SHP77 (cell line): ENCODE data around the gene PHLDA3.
"Not testable (repeated sequence)": the region's sequence is repeated elsewhere in the genome, so short reads cannot be mapped to it uniquely, and the experiment has no call there.

Source experiments
- DNase-seq, 2 experiments: peaks; one replicate each; lab custom pipeline; 2025; lab: John Stamatoyannopoulos, UW

The PHLDA3 gene

DNA sequence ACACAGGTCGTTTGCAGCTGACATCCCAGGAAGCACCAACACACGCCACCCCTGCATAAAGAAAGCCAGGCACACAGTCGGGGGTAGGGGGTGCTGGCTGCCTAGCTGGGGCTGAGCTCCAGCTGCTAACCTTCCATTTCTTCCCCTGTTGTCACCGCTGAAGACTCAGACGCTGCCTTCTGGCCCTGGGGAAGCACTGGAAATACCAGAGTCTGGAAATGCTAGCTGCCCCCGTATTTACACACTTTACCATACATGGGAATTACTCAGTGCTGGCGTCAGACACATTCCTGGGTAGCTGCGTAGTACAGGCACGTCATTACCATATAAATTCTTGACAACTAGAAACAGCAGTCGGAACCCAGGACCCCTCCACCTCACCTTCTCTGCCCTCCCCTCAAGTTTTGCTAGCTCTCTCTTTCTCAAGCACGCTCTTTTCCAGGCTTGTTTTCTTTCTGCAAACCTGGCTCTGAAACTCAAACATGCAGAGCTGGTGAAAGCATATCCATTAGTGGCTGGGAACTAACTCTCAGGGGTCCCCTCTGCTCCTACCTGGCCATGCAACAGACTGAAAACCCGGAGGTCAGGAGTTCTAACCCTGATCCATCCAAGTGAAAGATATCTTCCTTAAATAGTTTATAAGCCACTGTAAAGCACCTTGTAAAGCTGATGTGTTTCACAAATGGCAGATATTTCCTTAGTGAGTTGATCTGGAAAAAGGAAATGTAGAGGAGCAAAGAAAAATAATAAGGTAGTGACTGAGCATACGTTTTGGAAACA, 34.6 kb upstream of the PHLDA3 start:
- peak; percentile 23 to 26 for DNase-seq

DNA sequence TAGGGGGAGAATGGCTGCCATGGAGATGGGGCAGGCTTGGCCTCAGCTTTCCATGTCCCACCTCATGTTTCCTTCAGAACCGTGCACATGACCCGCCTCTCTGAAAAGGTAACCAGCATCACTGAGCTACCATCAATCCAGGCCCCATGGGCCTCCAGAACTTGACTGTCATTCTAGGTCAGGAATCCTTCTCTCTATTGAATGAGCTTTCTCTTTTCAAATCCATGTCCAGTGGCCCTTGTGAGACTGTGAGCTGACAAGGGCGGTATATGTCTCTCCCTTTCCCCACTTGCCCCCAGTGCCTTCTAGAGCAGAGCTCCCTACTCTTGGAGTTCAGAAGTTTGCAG, 33.5 kb upstream of the PHLDA3 start:
- peak in 1 of 2 experiments; percentile 35 for DNase-seq

DNA sequence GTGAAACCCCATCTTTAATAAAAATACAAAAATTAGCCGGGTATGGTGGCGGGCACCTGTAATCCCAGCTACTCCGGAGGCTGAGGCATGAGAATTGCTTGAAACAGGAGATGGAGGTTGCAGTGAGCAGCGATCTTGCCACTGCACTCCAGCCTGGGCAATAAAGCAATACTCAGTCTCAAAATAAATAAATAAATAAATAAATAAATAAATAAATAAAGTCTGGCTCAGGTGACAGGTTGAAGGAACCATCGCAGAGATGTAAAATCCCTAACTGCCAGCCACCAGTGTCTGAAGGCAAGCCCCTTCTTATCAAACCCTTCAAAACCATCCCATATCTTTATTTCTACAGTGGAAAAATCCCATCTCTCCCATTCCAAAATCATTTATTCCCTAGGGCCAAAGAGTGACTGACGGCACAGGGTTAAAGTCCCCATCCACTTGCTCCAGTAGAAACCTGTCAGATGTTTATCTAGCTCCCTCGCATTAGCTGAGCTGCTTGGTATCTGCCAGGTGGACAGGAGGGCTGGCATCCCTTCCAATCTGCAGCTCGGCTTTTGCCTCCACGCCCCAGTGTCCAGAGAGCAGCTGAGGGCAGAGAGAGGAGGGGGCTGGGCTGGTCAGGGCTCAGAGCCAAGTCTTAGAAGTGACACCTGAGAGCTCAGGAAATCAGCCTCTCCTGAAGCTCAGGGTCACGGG, 33.0 kb upstream of the PHLDA3 start:
- peak; percentile 55 to 79 for DNase-seq

DNA sequence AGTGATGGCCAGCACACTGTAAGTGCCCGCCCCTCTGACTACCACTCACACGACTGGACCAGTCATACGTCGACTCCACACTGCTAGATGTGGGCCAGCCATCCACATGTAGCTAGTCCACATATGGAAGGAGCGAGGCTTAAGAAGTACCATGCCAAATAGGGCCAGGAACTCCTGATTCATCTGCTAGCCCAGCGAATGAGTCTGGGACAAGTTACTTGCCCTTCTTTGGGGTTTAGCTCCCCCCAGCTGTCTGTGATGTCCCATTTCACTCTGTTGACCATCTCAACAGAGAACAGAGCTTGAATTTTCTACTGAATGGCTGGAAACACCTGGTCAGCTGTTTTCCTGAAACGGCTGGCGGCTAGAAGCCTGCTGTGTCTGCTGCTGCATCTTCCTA, 32.2 kb upstream of the PHLDA3 start:
- no peak for DNase-seq

DNA sequence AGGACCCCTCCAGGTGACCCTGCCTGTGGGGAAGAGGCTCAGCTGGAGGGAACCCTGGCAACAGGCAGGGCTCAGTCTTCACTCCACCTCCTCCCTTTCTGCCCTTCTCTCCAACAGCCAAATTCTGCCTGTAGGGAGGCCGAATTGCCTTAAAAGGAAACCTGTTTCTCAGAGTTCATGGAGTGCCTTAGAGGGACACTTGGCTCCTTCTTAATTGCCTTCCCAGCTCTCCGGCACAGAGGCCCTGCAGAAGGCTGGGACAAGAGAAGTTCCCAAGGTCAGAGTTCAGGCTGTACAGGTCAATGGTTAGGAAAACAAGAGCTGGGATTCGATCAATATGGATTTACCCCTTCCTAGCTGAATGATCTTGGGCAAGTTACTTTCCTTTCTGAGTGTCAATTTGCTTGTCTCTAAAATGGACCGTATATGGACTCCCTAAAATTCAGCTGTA, 31.7 kb upstream of the PHLDA3 start:
- DNase-seq = no peak

DNA sequence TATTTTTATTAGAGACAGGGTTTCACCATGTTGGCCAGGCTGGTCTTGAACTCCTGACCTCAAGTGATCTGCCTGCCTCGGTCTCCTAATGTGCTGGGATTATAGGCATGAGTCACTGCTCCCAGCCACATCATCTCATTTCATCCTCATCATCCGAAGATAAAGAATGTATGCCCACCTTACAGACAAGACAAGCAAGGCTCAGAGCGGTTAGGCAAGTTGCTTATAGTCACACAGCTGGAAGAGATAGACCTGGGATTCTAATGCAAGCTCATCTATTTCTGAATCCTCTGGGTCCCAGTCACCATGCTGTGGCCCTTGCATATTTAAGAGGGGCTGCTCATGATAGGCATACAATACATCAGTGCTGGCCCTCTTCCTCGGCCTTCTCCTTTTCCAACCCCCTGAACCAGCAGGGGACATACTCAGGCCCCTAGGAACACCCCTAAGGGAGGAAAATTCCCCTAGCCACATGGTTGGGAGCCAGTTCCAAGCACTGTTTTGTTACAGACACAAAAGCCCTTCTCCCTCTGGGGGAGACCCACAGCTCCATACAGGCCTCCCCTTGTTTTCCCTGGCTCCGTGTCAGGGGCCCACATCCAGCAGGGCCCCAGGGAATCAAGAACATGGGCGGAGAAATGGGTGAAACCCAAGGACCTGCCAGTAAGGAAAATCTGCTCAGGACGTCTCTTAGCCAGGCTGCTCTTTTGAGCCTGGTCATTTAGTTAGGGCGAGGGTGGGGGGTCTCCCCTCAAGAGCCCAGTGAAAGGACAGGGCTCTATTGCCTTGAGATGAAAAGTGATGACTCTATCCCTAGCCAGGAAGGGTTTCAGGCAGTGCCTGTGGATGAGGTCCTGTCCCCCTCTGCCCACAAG, 31.0 kb upstream of the PHLDA3 start:
- DNase-seq = no peak

DNA sequence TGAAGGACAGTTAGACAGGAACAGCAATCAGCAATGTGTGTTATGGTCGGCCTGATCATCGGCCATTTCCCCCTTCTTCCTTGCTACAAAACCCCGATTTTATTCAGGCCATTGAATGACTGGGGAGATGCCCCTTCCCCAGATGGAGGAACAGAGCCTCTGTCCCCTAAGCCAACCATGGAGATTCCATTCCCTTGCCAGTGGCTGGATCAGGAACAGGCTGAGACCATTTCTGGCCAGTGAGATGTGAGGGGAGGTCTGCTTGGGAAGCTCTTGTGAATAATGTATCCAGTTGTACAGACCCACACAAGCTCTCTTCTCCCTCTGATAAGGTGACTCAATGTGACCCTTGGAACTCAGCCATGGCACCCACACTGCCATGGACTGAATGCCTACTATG, 30.2 kb upstream of the PHLDA3 start:
- DNase-seq = no peak

DNA sequence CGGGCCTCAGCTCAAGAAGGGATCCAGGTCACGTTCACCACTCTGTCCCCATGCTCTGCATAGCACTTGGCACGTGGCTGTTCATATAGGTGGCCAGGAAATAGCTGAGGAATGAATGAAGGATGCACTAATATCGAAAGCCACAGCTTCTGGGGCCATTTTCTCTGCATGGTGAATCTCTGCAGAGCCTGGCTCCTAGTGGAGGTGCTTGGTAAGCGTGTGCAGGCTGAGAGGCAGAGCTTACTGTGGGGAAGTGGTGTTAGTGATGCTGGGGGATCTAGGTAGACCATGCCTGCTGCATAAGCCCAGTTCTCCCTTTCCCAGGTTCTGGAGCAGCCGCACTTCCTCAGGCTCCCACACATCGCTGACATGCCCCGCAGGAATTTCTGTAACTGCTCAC, 29.6 kb upstream of the PHLDA3 start:
- DNase-seq = no peak

DNA sequence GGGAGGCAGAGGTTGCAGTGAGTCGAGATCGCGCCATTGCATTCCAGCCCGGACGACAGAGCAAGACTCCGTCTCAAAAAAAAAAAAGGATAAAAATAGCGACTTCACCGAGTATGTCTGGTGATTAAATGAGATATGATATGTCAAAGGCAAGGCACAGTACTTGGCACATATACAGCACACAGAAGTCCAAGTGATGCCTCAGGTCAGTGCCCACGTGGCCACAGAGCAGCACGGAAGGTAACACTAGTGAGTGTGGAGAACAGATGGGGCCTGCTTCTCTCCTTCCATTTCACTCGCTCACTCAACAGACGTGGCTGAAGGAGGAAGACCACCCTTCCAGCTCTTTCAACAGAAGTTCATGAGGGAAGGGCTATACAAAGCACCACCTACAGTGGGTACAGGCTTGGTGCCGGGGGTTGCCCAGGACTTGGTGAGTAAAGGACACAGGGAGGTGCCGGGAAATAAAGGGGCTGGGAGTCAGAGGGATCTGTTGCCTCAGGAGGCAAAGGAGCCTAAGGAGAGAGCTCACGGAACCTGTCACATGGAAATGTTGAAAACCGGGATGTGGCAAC, 29.0 kb upstream of the PHLDA3 start:
- DNase-seq = no peak

DNA sequence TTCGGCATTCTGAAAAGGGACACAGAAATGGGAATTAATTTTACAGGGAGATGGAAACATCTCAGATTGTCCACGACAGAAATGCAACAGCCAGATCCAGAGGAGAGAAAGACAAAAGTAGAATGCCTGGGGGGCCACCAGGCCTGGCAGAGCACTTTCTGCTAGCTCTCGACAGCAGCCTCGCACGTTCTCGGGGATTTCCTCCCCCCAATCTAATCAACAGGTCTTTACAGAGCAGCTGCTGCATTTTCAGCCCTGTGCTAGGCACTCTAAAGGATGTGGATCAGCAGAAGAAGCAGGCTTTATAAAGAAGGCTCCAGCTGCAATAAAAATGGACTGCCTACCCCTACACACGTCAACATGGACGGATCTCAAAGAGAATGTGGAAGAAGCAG, 27.3 kb upstream of the PHLDA3 start:
- no peak for DNase-seq

DNA sequence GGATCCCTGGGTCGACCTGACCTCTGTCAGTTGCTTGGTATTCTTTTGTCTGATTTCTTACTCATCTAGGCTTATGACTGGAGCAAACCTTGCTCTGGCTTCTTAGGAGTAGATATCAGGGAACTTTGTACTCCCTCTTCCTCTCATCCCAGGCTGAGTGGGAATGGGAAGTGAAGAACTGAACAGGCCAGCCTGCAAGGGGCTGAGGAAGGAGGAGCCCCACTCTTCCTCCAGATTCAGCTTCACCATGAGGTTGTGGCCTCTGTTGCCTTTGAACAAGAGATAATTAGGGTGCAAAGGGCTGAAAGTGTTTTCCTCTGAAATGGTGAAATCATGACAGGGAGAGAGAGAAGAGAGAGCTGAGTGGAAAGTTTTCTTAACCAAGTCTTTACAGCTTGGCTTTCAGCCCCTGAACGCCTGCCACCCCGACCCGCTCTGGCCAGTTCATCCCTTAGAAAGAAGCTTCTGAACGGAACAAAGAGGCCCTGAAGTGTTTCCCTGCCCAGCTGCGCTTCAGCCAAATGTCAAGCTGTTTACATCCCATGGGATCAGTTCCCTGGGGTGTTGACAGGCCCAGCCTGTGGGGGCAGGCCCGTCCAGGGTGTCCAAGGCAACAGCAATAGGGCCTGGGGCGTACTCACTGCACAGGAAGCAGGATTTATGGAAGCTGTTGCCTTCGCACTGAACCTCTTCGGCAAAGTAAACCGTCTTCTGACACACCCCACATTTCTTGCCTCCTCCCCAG, 26.7 kb upstream of the PHLDA3 start:
- peak; percentile 2 to 32 for DNase-seq

DNA sequence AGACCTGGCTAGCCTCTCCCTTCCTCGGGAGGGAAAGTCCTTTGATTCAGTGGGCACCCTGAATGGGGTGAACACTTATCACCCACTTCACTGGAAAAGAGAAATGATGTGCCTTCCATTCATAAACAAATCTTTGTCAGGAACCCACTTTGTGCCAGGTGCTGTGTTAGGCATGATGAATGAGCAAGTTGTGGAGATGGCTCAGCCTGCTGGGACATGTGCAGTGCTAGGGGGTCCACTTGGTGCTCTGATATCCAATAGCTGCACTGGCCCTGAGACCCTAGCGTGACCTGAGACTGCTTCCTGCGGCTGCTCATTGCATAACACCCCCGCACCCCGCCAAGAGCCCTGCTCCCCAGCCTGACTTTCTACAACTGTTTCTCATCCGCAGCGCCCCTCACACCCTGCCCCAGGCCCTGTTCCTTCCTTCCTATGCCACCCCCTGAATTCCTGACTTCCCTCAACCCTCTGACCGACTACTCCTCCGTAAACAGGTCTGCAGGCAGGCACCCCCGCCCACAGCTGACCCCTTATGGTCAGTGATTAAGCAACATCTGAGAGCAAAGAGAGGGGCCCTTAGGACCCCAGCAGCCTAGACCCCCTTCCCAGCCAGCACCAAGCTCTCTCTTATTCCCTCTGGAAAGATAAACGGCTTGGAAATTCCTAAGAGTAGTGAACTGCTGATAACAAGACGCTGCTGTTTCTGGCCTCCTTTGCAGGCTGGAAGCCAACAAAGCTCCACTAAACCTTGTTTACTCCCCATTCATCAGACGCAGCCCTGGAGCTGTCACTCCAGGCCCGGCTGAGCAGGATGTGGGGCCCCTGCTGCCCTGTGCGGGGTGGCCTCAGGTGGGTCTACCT, 25.0 kb upstream of the PHLDA3 start:
- no peak for DNase-seq

DNA sequence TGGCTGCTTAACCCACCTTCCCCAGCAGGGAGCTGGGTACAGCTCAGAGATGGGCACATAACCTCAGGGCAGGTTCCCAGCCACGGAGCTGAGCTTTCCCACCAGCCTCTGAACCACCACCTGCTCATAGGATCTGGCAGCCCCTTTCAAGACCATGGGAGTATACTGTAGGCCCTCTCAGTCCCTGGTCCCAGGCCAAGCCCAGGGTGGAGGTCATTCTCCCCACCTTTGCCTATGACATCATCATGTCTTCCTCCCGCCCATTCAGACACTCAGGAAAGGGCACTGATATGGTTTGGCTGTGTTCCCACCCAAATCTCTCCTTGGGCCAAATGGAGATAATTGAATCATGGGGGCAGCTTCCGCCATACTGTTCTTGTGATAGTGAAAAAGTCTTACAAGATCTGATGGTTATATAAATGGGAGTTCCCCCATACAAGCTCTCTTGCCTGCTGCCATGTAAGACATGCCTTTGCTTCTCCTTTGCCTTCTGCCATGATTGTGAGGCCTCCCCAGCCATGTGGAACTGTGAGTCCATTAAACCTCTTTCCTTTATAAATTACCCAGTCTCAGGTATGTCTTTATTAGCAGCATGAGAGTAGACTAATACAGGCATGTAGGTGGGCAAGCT, 24.2 kb upstream of the PHLDA3 start:
- not testable (repeated sequence) for DNase-seq

DNA sequence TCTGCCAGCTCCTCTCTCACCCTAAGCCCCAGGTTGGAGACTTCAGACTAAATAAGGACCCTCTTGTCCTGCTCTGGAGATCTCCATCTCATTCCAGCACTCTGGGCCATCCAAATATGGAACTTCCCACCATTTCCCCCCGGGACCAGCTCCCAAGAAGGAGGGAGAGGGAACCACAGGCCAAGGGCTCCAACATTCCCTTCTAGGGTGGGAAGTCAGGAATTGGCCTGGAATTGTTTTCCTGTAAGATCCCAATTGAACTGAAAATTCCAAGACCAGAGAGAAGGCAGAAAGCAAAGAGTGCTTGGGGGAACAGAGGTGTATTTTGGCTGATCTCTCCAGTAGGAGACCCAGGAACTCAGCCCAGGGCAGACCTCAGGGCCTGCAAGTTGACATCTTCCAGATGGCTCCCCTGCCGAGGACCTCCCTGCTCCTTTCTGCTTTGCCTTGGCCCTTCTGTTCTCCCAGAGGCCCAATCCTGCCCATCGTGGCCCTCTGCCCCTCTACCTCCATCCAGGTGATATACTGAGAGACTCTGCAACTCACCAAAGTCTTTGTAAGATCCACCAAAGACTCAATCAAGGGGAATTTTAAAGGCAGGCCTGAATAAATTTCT, 23.0 kb upstream of the PHLDA3 start:
- no peak for DNase-seq

DNA sequence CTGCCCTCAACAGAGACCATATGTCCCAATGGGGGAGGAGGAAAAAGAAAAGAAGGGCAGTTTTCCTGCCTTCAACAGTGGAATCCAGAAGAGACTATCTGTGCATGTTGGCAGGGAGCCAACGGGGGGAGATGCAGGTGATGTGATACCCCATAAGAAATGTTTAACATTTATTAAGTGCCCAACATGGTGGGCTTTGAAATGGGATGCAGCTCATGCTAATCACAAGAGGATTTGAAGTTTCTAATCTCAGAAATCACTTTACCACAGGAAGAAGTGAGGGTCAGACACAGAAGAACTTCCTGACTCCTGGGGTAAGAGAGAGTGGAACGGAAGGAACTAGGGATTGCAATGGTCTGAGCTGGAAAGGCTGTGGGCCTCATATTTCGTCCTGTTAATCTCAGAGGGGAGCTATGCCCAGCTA, 21.7 kb upstream of the PHLDA3 start:
- DNase-seq = no peak

DNA sequence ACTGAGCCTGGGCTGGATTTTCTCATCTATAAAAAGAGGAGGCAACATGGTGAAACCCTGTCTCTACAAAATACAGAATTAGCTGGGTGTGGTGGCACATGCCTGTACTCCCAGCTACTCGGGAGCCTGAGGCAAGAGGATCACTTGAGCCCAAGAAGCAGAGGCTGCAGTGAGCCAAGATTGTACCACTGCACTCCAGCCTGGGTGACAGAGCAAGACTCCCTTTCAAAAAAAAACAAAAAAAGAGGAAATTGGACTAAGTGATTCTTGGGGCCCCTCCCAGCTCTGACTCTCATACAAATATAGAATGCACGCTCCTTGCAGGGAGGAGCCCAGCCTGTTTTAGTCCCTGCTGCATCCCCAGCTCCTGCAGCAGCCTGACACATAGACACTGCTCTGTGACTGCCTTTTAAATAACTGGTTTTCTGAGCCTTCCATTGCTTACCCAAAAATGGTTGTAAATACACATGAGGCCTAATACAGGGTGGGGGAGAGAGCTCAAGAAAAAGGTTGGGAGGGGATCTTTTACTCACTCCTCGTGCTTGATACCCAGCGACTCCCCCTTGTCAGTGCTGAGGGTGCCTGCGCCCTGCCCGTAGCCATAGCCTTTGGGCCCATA, 20.8 kb upstream of the PHLDA3 start:
- DNase-seq = no peak

DNA sequence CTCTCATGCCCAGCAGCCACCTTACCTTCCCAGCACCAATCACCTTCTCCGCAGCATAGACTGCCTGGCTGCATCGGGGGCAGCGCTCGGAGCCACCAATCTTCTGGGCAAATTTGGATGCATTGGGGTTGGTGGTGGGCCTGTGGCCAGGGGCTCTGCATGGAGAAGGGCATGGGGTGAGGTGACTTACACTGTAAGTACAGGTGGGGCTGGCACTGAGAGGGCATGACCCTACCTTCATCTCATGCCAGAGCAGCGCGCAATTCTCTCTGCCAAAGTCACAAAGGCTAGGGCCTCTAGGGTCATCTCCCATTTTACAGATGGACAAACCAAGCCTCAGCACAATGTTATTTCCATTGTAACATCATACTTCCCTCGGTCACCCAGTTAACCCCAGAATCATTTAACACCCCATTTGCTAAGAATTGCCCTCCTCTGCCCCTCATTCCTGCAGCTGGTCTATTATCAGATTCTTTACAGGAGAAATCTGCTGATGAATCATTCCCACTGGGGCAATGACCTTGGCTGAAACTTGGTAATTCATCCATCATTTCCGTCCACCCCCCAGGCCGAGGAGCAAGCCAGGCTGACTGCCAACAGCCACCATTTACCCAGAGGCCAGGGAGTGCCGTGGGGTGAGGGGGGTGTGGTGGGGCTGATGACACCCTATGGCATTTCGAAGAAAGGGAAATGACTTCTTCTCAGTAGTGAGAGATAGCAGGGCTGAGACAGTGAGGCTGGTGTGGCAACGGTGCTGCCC, 20.0 kb upstream of the PHLDA3 start:
- no peak for DNase-seq

DNA sequence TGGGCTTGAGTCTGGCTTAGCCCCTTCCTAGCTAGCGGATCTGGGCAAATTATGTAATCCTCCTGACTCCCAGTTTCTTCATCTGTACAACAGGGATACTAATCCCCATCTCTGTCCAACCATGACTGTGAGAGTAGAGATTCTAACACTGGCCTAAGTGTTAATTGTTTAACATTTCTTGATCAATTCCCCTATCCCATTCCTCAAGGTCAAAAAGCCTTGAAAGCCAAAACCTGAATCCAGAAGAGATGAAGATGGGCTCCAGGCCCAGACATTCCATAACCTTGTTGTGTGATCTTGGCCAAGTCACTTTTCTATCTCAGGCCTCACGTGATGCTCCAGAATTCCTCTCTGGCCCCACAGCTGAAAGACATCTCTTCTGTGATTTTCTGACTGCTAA, 18.8 kb upstream of the PHLDA3 start:
- DNase-seq = no peak
